ENCODE measurements around the gene STX19.

DNA sequence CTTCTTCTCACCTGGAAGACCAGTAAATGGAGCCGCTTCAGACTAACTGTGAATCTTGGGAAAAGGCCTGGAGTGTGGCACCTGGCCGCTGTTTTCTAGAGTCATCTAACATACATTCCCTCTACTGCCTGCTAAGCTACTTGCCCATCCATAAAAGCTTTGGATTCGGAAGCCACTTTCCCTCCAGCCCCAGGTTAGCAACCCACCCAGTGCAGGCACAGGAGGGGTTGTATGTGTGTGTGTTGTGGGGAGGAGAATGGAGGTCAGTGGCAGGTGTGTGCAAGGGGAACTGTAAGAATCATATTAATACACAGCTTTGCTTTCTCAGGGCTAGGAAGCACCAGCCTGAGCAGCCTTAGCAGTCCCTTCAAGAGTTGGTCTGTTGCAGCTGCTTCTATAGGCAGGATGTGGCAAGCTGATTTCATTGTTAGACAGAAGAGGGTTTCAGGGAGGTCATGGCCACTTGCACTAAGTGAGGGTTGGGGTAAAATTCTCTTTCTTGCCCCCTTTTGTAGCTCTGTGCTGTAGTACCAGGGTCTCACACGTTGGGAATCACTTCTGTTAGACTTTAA is 43.4 kb upstream of the STX19 start:
- TF ChIP-seq, protein P1, sequence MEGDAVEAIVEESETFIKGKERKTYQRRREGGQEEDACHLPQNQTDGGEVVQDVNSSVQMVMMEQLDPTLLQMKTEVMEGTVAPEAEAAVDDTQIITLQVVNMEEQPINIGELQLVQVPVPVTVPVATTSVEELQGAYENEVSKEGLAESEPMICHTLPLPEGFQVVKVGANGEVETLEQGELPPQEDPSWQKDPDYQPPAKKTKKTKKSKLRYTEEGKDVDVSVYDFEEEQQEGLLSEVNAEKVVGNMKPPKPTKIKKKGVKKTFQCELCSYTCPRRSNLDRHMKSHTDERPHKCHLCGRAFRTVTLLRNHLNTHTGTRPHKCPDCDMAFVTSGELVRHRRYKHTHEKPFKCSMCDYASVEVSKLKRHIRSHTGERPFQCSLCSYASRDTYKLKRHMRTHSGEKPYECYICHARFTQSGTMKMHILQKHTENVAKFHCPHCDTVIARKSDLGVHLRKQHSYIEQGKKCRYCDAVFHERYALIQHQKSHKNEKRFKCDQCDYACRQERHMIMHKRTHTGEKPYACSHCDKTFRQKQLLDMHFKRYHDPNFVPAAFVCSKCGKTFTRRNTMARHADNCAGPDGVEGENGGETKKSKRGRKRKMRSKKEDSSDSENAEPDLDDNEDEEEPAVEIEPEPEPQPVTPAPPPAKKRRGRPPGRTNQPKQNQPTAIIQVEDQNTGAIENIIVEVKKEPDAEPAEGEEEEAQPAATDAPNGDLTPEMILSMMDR (IDR thresholded peaks at IDR 0.05): no peak
- no peak for TF ChIP-seq POLR2A (IDR thresholded peaks at IDR 0.05)

All from heart left ventricle (tissue), 13 donors.